ENCODE measurements around the gene ZNF451.

- TF ChIP-seq CTCF (conservative IDR thresholded peaks at IDR 0.05; ENCODE audit: low read depth, low read length) (no peak), EZH2phosphoT487 (IDR thresholded peaks at IDR 0.05; ENCODE audit: borderline replicate concordance, low read length) (no peak), EZH2 (IDR thresholded peaks at IDR 0.05; ENCODE audit: low read length, unreplicated experiment) (no peak)
Observed at GRCh38 chr6:57217270-57217669, 127.3 kb downstream of the ZNF451 start.
